Adrenal gland (tissue), 5 donors: ENCODE measurements around the gene DRD1.

Experiments
- POLR2A ChIP-seq, 2 donors: fragments of 450-650 bp; IDR thresholded peaks; one replicate each; pipeline ENCODE4 v1.6.1; 2017; ENCODE audit warnings: antibody characterized with exemption in 2 of 2, mild to moderate bottlenecking in 2 of 2, moderate library complexity in 1 of 2
- TF ChIP-seq, protein P1 (sequence below), 6 experiments: fragments of 450-650 bp in 4 of 6; fragments of 200-600 bp in 2 of 6; sonication (generic) in 1 of 6; IDR thresholded peaks; 1 replicate in 5 of 6; 2 replicates in 1 of 6; pipeline versions ENCODE4 v1.5.1 to v1.8.0; 2016 to 2021; ENCODE audit warnings: antibody characterized with exemption in 6 of 6, mild to moderate bottlenecking in 2 of 6, moderate library complexity in 1 of 6
- donor health status: DM: no; HTN: no; CAD: no.

DNA sequence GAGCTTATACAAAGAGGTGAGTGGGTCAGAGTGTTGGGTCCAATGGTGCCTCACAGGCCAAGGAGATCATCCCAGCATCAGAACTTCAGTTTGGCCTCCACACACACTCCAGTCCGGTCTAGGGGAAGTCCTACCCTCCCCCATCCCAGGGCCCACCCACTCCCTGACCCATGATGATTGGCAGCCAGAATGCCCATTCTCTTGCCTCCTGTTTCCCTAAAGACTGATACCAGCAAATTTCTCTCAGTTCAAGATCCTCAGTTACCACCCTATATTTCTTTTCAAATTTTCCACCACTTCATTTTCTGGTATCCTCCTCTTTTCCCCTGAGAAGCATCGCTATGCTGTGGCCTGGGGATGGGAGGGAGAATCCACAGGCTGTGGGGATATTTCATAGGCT is 21.9 kb downstream of the DRD1 start:
- TF ChIP-seq, protein P1, sequence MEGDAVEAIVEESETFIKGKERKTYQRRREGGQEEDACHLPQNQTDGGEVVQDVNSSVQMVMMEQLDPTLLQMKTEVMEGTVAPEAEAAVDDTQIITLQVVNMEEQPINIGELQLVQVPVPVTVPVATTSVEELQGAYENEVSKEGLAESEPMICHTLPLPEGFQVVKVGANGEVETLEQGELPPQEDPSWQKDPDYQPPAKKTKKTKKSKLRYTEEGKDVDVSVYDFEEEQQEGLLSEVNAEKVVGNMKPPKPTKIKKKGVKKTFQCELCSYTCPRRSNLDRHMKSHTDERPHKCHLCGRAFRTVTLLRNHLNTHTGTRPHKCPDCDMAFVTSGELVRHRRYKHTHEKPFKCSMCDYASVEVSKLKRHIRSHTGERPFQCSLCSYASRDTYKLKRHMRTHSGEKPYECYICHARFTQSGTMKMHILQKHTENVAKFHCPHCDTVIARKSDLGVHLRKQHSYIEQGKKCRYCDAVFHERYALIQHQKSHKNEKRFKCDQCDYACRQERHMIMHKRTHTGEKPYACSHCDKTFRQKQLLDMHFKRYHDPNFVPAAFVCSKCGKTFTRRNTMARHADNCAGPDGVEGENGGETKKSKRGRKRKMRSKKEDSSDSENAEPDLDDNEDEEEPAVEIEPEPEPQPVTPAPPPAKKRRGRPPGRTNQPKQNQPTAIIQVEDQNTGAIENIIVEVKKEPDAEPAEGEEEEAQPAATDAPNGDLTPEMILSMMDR (IDR thresholded peaks at IDR 0.05) = no peak
- no peak for TF ChIP-seq POLR2A (IDR thresholded peaks at IDR 0.05)
